HG03378 (cell line): Measurements from ENCODE around the gene ALDH3B1.

Experiments used
- ATAC-seq: cut with Tn5 transposase; IDR thresholded peaks from one replicate; pipeline ENCODE4 v1.9.1; 2021; ENCODE audit warnings: mild to moderate bottlenecking, moderate library complexity; ENCODE audit not compliant: unreplicated experiment

ALDH3B1 gene

GRCh38 chr11:68027667-68028066 is 17.5 kb downstream of the ALDH3B1 start:
- ATAC-seq = no peak

DNA sequence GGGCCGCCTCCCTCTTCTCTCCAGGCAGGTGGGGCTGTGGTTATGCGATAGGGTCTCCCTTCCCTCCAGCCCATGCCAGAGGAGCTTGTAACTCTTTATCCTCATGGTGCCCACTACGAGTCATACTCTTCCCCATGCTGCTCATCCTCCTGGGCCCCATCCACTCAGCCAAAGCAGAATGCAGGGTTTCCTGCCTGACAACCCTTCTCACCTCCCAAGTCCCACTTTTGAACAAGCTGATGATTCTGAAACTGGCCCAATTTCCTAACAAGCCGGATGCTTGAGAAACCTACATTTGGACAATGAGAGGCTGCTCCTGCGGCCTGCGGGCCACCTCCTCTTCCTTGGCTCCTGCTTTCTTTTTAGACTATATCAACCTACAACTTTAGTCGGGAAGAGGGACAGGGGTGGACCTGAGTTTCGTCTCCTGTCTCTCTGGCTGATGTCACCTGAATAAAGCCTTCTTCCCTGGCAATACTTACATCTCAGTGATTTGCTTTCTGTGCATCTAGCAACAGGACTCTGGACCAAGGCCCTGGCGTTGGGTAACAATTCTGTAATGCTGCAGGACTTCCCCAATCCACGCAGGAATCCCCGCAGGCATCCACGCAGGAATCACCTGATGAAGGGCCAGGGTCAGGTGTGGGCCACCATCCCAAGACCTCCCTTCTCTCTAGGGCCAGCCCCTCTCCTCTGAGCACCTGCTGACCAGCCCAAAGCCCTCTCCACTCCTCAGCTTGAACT is 18.8 kb downstream of the ALDH3B1 start:
- no peak for ATAC-seq

- peak; percentile 91 for ATAC-seq
Measured at GRCh38 chr11:68030318-68031143, 20.4 kb downstream of the ALDH3B1 start, which contains the start of gene NDUFS8. TSS of gene NDUFS8 (plus strand) at chr11:68030681. CDS start at chr11:68032152, 1,471 bp downstream.

DNA sequence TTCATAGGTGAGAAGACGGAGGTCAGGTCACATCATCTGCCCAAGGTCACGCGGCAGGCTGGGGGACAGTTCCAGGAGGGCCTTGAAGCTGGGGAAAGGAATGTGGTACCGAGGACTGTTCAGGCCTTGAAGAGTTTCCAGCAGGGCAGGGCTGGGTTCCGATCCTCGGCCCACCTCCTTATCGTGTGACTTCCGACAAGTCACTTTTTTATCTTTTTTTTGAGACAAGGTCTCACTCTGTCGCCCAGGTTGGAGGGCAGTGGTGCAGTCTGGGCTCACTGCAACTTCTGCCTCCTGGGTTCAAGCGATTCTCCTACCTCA is 21.0 kb downstream of the ALDH3B1 start:
- ATAC-seq = no peak

DNA sequence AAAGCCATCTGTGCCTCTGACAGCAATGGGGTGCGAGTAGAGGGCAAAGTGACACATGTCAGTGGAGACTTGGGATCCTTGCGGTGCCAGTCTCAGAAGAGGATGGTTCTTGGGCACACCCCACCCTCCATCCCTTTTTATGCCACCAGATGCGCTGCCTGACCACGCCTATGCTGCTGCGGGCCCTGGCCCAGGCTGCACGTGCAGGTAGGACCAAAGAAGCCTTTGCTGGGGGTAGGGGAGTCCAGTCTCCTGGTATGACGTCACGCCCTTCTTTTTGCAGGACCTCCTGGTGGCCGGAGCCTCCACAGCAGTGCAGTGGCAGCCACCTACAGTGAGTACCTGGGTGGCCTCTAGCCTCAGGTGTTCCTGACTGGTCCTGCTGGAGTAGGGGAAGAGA is 21.9 kb downstream of the ALDH3B1 start:
- ATAC-seq = no peak

GRCh38 chr11:68032997-68033707 is 23.0 kb downstream of the ALDH3B1 start:
- ATAC-seq = no peak

GRCh38 chr11:68033708-68034045 is 23.6 kb downstream of the ALDH3B1 start:
- ATAC-seq = no peak

DNA sequence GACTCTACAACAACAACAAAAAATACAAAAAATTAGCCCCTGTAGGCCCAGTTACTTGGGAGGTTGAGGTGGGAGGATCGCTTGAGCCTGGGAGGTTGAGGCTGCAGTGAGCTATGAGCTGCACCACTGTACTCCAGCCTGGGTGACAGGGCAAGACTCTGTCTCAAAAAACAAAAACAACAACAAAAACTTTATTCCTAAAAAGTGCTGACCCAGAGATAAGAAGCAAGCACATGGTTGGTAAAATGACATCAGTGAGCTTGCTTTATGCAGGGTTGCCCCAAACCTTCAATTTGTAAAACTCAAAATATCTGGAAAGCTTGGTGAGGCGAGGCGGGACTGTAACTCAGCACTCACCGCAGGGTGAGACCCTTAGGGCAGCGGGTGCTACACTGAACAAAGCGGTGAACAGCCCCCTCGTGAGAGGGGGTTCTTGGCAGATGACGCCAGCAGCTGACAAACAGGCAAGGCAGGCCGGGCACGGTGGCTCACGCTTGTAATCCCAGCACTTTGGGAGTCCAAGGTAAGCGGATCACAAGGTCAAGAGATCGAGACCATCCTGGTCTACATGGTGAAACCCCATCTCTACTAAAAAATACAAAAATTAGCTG is 25.2 kb downstream of the ALDH3B1 start:
- no peak for ATAC-seq

DNA sequence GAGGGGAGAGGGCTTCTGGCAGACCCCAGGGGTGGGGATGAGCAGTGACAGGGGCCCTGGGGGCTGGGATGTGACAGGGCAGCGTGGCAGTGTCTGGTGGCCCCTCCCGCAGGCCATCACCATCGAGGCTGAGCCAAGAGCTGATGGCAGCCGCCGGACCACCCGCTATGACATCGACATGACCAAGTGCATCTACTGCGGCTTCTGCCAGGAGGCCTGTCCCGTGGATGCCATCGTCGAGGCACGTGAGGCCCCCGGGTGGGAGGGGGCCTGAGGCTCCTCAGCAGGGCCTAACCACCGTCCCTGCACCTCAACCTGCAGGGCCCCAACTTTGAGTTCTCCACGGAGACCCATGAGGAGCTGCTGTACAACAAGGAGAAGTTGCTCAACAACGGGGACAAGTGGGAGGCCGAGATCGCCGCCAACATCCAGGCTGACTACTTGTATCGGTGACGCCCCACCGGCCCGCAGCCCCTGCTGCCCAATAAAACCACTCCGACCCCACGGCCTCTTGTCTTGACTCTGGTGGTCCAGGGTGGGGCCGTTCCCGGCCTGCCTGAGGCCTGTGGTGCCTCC is 26.1 kb downstream of the ALDH3B1 start:
- ATAC-seq = no peak

- ATAC-seq = no peak
Measured at GRCh38 chr11:68036717-68037239, 26.7 kb downstream of the ALDH3B1 start.

DNA sequence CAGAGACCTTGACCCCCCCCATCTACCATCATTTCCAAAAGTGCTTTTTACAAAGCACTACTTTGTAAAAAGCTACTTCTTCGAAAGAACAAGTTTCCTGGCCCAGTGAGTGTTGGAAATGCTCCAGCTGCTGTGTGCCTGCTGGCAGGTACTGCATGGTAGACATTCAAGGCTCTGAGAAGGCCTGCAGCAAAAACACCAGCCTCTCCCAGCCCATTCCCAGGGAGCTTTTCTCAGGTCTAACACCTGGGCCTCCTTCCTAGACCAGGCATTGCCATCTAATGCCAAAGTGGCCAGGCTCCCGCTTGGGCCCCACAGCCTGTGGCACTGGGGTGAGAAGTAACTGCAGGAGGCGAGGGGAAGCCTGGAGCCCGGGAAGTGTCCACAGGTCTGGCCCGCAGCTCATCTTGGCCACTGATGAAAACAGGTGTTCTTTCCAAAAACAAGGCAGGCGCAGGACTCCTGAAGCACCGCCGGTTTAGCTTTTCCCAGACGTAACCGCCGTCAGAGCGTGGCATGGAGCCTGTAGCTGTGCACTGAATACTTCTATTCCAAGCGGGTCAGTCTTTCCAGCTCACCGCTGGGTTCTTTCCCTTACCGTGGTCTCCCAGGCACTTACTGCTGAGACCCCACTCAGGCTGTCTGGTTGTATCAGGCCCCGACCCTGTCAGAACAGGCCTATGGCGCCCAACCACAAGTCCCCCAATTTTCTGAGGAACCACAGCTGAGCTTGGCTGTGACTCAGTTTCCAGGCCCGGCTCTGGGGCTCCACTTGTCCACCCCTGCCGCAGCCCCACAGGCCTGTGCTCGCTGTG is 27.5 kb downstream of the ALDH3B1 start:
- no peak for ATAC-seq

- ATAC-seq = no peak
Measured at GRCh38 chr11:68038226-68038717, 28.1 kb downstream of the ALDH3B1 start.

- no peak for ATAC-seq
Measured at GRCh38 chr11:68038718-68039525, 28.8 kb downstream of the ALDH3B1 start, which contains the start of gene TCIRG1. TSS of gene TCIRG1 (plus strand) at chr11:68039025. CDS start at chr11:68041272, 2,247 bp downstream.

GRCh38 chr11:68039526-68040086 is 29.5 kb downstream of the ALDH3B1 start:
- ATAC-seq = peak; percentile 14

GRCh38 chr11:68040101-68040956 is 30.2 kb downstream of the ALDH3B1 start:
- peak; percentile 42 for ATAC-seq

DNA sequence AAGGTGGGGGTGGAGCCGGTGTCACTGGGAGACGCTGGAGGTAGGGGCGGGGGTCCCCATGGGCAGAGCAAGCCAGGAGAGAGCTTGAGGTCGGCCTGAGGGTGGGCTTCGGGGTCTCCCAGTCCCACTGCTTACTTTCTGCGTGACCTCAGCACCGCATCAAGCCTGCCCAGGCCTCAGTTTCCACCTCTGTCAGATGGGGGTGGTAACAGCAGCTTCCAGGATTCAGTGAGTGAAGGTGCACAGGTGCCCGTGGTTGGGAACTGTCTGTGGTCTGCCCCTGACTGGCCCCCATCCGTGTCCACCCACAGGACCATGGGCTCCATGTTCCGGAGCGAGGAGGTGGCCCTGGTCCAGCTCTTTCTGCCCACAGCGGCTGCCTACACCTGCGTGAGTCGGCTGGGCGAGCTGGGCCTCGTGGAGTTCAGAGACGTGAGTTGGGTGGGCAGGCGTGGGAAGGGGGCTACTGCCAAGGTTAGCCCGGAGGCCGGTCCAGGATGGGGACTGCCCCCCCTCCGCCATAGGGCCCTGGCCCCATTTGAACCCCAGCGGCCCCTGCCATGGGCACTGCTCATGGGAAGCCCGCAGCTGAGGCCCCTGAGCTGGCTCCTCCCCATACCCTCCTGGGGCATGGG is 30.9 kb downstream of the ALDH3B1 start:
- ATAC-seq = no peak

GRCh38 chr11:68041617-68042218 is 31.6 kb downstream of the ALDH3B1 start:
- ATAC-seq = no peak
